BJ (cell line): ENCODE results near the gene ERGIC1. TPM values are rescaled to one million over a fixed set of nuclear protein-coding genes. Genes with fewer than 3 reads are reported as not detected.

ENCODE experiments used
- CTCF ChIA-PET: fragments of 350-600 bp; formaldehyde crosslinking; extraction: SDS; loops from one replicate; lab custom pipeline; 2021; ENCODE audit warnings: antibody characterized with exemption, inconsistent platforms; lab: Yijun Ruan, JAX
- POLR2A ChIA-PET: fragments of 300-600 bp; sonication (Branson Sonifier 250); formaldehyde crosslinking; extraction: SDS; loops from one replicate; lab custom pipeline; 2021; ENCODE audit warnings: antibody characterized with exemption; lab: Charles Lee
- DNase-seq: peaks from one replicate; pipeline ENCODE4 v3.0.0-alpha.2; 2011; ENCODE audit warnings: low read depth
- H3K27me3 ChIP-seq: 2 replicates; pipeline ENCODE4 v1.6.0; 2011; ENCODE audit warnings: low read length; ENCODE audit not compliant: control insufficient read depth, insufficient read depth
- H3K36me3 ChIP-seq: 2 replicates; pipeline ENCODE4 v1.5.1; 2011; ENCODE audit warnings: low read length; ENCODE audit not compliant: control insufficient read depth, insufficient read depth
- H3K4me3 ChIP-seq: 2 replicates; pipeline ENCODE4 v1.5.1; 2011; ENCODE audit warnings: low read depth, mild to moderate bottlenecking, control low read depth, low read length
- CTCF ChIP-seq: IDR thresholded peaks from 2 replicates; pipeline ENCODE4 v1.5.1; 2011; ENCODE audit warnings: low read depth, mild to moderate bottlenecking, control low read depth, inconsistent platforms, low read length, moderate library complexity; ENCODE audit not compliant: insufficient read depth
- polyA plus RNA-seq: library from polyadenylated mRNA; depleted of rRNA; stranded (reverse); fragments of >200 nt; gene quantifications from 2 replicates; pipeline ENCODE4 v1.2.3, GENCODE V29; 2011

Gene ERGIC1
- polyA plus RNA-seq, 1 experiment, result 216 TPM

DNA sequence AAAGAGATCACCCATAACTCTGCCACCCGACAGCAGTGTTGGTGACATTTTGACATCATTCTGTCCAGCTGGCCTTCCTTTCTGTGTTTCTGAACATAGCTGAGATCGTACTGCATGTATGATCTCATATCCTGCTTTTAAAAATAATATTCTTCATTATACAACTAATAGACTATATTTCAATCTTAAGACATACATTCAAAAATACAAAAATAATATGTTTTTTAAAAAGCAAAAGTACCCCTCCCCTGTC is 77.5 kb downstream of the ERGIC1 start:
- DNase-seq, result no peak
- CTCF ChIA-PET, result interaction anchor here (1.1 to 2.1 kb wide), 4 partner anchors 13 to 198 kb away, joined by 3 to 7 read pairs (median 6); no protein-coding TSS in a partner anchor
- H3K36me3 ChIP-seq, result peaks cover 18% of the 10 kb centered on the region
- TF ChIP-seq CTCF, result no peak
- POLR2A ChIA-PET, result no interaction called here
- no peak overlapping the region for H3K4me3 ChIP-seq
- no peaks in the 10 kb centered on the region for H3K27me3 ChIP-seq

DNA sequence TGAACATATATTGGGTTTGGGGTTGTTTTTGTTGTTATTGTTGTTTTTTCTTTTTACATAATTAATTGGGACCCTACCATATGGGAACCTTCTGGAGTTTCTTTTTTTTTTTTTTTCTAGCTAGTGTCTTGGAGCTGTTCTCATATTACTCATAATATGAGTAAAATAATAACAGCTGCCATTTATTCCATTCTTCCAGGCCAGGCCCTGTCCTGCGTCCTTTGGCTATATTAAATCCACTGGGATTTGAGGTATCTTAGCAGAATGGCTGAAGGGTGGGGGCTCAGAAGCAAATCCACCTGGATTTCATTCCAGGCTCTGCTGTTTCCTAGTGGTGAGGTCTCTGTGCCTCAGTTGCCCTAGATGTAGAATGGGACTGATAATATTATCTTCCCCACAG is 77.9 kb downstream of the ERGIC1 start:
- Histone ChIP-seq H3K4me3 (no peak overlapping the region), H3K36me3 (peaks cover 18% of the 10 kb centered on the region), H3K27me3 (no peaks in the 10 kb centered on the region)
- no peak for DNase-seq
- ChIA-PET CTCF (interaction anchor here (1.1 to 2.1 kb wide), 3 partner anchors 13 to 198 kb away, joined by 3 to 6 read pairs (median 5); no protein-coding TSS in a partner anchor), POLR2A (interaction anchor here (0.6 kb wide), 1 partner anchor 142 kb away, joined by 6 read pairs; no protein-coding TSS in a partner anchor)
- TF ChIP-seq CTCF, result no peak

DNA sequence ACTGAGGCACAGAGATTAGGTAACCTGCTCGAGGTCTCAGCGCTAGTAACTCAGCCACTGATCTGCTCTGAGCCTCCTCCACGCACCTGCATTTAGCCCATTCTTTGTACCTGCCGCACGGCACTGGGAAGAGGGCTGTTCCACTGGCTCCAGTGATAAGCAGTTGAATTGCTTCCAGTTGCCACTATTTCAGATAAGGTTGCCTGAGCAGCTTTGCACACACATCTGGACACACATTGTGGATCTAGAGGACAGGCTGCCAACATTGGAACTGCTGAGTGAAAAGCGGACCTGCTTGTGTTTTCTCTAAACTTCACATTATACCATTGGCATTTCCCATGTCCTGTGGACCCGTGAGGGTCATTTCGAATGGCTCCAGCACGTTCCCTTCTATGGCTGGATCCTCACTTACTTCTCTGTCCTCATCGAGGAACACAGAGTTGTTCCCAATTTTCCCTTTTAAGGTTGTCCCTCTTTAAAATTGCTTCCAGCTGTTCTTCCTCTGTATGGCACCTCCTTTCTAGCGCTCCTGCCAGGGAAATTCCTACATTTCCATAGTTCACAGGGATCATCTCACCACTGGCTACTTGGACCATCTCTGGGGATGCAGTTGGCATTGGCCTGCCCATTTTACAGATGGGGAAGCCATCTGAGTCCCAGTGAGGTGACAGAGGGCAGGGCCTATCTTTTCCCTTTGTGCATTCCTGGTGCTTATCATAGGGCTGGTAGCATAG is 79.2 kb downstream of the ERGIC1 start:
- CTCF ChIA-PET, result interaction anchor here (1.9 to 2.8 kb wide), 2 partner anchors 11 to 20 kb away, joined by 5 to 7 read pairs; no protein-coding TSS in a partner anchor
- POLR2A ChIA-PET, result no interaction called here
- no peak overlapping the region for H3K4me3 ChIP-seq
- TF ChIP-seq CTCF, result no peak
- no peak for DNase-seq
- H3K36me3 ChIP-seq, result peaks cover 21% of the 10 kb centered on the region
- H3K27me3 ChIP-seq, result no peaks in the 10 kb centered on the region

DNA sequence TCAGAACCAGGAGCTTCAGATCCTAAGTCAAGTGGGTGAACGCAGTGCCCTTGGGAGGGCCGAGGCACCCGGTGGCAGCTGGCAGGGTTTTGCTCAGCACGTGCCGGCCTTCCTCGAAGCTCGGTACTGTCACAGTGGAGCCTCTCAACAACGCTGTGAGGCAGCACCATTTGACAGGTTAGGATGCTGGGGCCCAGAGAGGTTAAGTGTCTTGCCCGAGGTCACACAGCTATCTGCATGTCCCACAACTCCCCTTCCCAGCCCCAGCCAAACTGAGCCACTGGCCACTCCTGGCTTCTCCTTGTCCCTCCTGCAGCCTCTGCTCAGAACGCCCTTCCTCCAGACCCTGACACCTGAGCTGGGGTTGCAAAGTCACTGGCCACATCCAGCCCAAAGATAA is 81.5 kb downstream of the ERGIC1 start:
- ChIA-PET POLR2A (no interaction called here), CTCF (interaction anchor here (0.7 to 2.8 kb wide), 3 partner anchors 17 to 200 kb away, joined by 3 to 7 read pairs (median 4); no protein-coding TSS in a partner anchor)
- no peak overlapping the region for H3K4me3 ChIP-seq
- no peak for DNase-seq
- TF ChIP-seq CTCF, result no peak
- H3K36me3 ChIP-seq, result peaks cover 30% of the 10 kb centered on the region
- H3K27me3 ChIP-seq, result no peaks in the 10 kb centered on the region

- no peak for DNase-seq
- Histone ChIP-seq H3K36me3 (peaks cover 40% of the 10 kb centered on the region), H3K4me3 (no peak overlapping the region), H3K27me3 (no peaks in the 10 kb centered on the region)
- ChIA-PET CTCF (interaction anchor here (2.0 to 2.6 kb wide), 2 partner anchors 13 to 205 kb away, joined by 8 to 12 read pairs; no protein-coding TSS in a partner anchor), POLR2A (no interaction called here)
- no peak for TF ChIP-seq CTCF
Measured at GRCh38 chr5:172918421-172919371, 84.6 kb downstream of the ERGIC1 start.
